Heart left ventricle (tissue), 16 donors: ENCODE measurements around the gene EML6. TPM values are rescaled to one million over a fixed set of nuclear protein-coding genes. Genes with fewer than 3 reads are reported as not detected.

Experiments
- ATAC-seq, 4 donors: fragments of 200-7000 bp; cut with Tn5 transposase; one replicate each; pipeline ENCODE4 v1.9.1; 2020 to 2022; ENCODE audit warnings: moderate library complexity in 4 of 4, mild to moderate bottlenecking in 3 of 4, moderate number of reproducible peaks in 1 of 4
- DNase-seq, 5 donors: peaks; one replicate each; pipeline ENCODE4 v3.0.0-alpha.2; 2020
- H3K27ac ChIP-seq, 12 donors: fragments of 200-600 bp; sonication (generic) in 4 of 12; one replicate each; pipeline versions ENCODE4 v1.5.0 to v1.8.0; 2016 to 2022; ENCODE audit warnings: mild to moderate bottlenecking in 2 of 12
- H3K27me3 ChIP-seq, 9 donors: fragments of 200-600 bp; sonication (generic) in 2 of 9; one replicate each; pipeline versions ENCODE4 v1.5.1 to v1.8.0; 2016 to 2022; ENCODE audit warnings: mild to moderate bottlenecking in 3 of 9
- H3K36me3 ChIP-seq, 9 donors: fragments of 200-600 bp; sonication (generic) in 2 of 9; one replicate each; pipeline versions ENCODE4 v1.5.0 to v1.8.0; 2018 to 2022; ENCODE audit warnings: mild to moderate bottlenecking in 2 of 9
- H3K4me1 ChIP-seq, 12 donors: fragments of 200-600 bp; sonication (generic) in 4 of 12; one replicate each; pipeline versions ENCODE4 v1.5.0 to v1.8.0; 2016 to 2022; ENCODE audit warnings: mild to moderate bottlenecking in 3 of 12
- H3K4me3 ChIP-seq, 12 donors: fragments of 200-600 bp; sonication (generic) in 4 of 12; one replicate each; pipeline versions ENCODE4 v1.5.0 to v1.8.0; 2017 to 2022; ENCODE audit warnings: mild to moderate bottlenecking in 9 of 12, moderate library complexity in 4 of 12
- H3K9me3 ChIP-seq, 12 donors: fragments of 200-600 bp; sonication (generic) in 4 of 12; one replicate each; pipeline versions ENCODE4 v1.5.0 to v1.8.0; 2016 to 2022; ENCODE audit warnings: mild to moderate bottlenecking in 1 of 12
- CTCF ChIP-seq, 12 donors: fragments of 200-600 bp; sonication (generic) in 4 of 12; IDR thresholded peaks; one replicate each; pipeline versions ENCODE4 v1.5.0 to v1.8.0; 2018 to 2022; ENCODE audit warnings: antibody characterized with exemption in 12 of 12, mild to moderate bottlenecking in 5 of 12
- POLR2A ChIP-seq, 2 donors: fragments of 450-650 bp; IDR thresholded peaks; one replicate each; pipeline ENCODE4 v1.6.1; 2017; ENCODE audit warnings: antibody characterized with exemption in 2 of 2, mild to moderate bottlenecking in 2 of 2, moderate library complexity in 2 of 2
- WGBS, 4 donors: extraction: QIAGEN DNeasy Blood & Tissue Kit in 2 of 4; methylation state at CpG; one replicate each; pipeline versions ENCODE4 v1.1.5 to v1.1.7; 2013 to 2018; 5-methylcytosine and 5-hydroxymethylcytosine counted together
- intact Hi-C, 10 donors: fragments of 100-400 bp; cut with DNase I; formaldehyde crosslinking; loops; one replicate each; pipeline versions ENCODE4 v1.11.1 to v1.14.2; 2022
- polyA plus RNA-seq, 2 donors: library from polyadenylated mRNA; stranded (reverse); fragments of 200-250 nt; gene quantifications; one replicate each; pipeline ENCODE4 v1.2.3, GENCODE V29; 2013
- total RNA-seq, 9 donors: library from RNA; depleted of rRNA in 2 of 9; stranded (reverse); fragments of >200 nt in 2 of 9; fragmentation: NEBNext Ultra II Directional in 3 of 9; extraction: Animal tissue kit (Norgen Biotek cat#: 25700) in 3 of 9; gene quantifications; one replicate each; pipeline versions ENCODE4 v1.1.0 to v1.2.4, GENCODE V29; 2016 to 2023
- donor health status: ischemic (EF 13 %, LVEDD 7.1; RV severe dilation, severe dysfunction).
- donor health status: healthy with polysubstance abuse.
- donor health status: DM: no; HTN: yes; CAD: no.
- donor health status: DM: no; HTN: no; CAD: no.
- donor health status: ischemic (EF 25% LVEDD 6.9; RV normal size, moderate dysfunction).
- donor health status: ischemic (EF 25% LVEDD 5.7; RV mildly dilated, moderate dysfunction).
- donor health status: healthy.
- donor health status: DM: yes; HTN: yes; CAD: no.
- donor health status: ischemic (EF 35%, LVEDD 5.7; RV mildly dilated, moderate dysfunction).
- donor health status: nonischemic (EF 11% LVEDD 7.7; RV severe dilation, severe dysfunction).
- donor health status: DM: yes; HTN: yes; CAD: no.
- donor health status: PGD.
- donor health status: ischemic (EF 29% LVEDD 5.4; RV normal size, mild dysfunction).
- donor health status: nonischemic (EF 23%, LVEDD 6.1; RV moderate dilation, normal function).

Gene EML6
- total and polyA plus RNA-seq, 11 donors: 0.08 to 1.2 (median 0.58) TPM

- Histone ChIP-seq H3K27me3 (no peaks in the 10 kb centered on the region), H3K9me3 (no peaks in the 10 kb centered on the region), H3K27ac (peak overlapping the region in 2 of 12 donors; percentile 25 to 63), H3K36me3 (peaks cover 0 to 29% (median 17%) of the 10 kb centered on the region in 9 donors), H3K4me3 (no peak overlapping the region), H3K4me1 (peaks cover 0 to 81% (median 64%) of the 10 kb centered on the region in 12 donors)
- DNase-seq: no peak
- ATAC-seq: no peak
- no peak for TF ChIP-seq POLR2A (IDR thresholded peaks at IDR 0.05)
- TF ChIP-seq CTCF (IDR thresholded peaks at IDR 0.05): no peak
- 58 to 62% (median 61%) methylated on average over 4 of the region's 4 CpGs for WGBS, 4 donors
- intact Hi-C loops: loop anchor here in 1 of 10 donors (5.0 kb wide), 1 partner anchor 68 kb away; no protein-coding TSS in a partner anchor
Measured at GRCh38 chr2:54979321-54980044, 256.0 kb downstream of the EML6 start.

GRCh38 chr2:54981385-54981784 is 257.9 kb downstream of the EML6 start:
- no peak overlapping the region for H3K4me3 ChIP-seq
- peaks cover 0 to 36% (median 26%) of the 10 kb centered on the region in 9 donors for H3K36me3 ChIP-seq
- H3K4me1 ChIP-seq: peaks cover 0 to 74% (median 54%) of the 10 kb centered on the region in 12 donors
- no peaks in the 10 kb centered on the region for H3K9me3 ChIP-seq
- 89 to 98% (median 93%) methylated on average over 2 of the region's 2 CpGs for WGBS, 4 donors
- no peak for ATAC-seq
- no peak overlapping the region for H3K27ac ChIP-seq
- TF ChIP-seq POLR2A (IDR thresholded peaks at IDR 0.05) (no peak), CTCF (IDR thresholded peaks at IDR 0.05) (no peak)
- intact Hi-C loops: no loop called here
- DNase-seq: no peak
- H3K27me3 ChIP-seq: no peaks in the 10 kb centered on the region

GRCh38 chr2:54983345-54984220 is 260.1 kb downstream of the EML6 start:
- peaks cover 0 to 47% (median 36%) of the 10 kb centered on the region in 9 donors for H3K36me3 ChIP-seq
- H3K4me3 ChIP-seq: no peak overlapping the region
- WGBS, 4 donors: 18 to 28% (median 26%) methylated on average over 3 of the region's 3 CpGs
- intact Hi-C loops: no loop called here
- no peak overlapping the region for H3K27ac ChIP-seq
- no peaks in the 10 kb centered on the region for H3K9me3 ChIP-seq
- no peaks in the 10 kb centered on the region for H3K27me3 ChIP-seq
- TF ChIP-seq CTCF (IDR thresholded peaks at IDR 0.05) (no peak), POLR2A (IDR thresholded peaks at IDR 0.05) (no peak)
- ATAC-seq (peak; percentile 61 to 90 (median 76)), DNase-seq (no peak)
- peaks cover 0 to 70% (median 43%) of the 10 kb centered on the region in 12 donors for H3K4me1 ChIP-seq

GRCh38 chr2:54984476-54984875 is 261.0 kb downstream of the EML6 start:
- H3K36me3 ChIP-seq: peaks cover 0 to 47% (median 36%) of the 10 kb centered on the region in 9 donors
- H3K9me3 ChIP-seq: no peaks in the 10 kb centered on the region
- H3K4me1 ChIP-seq: peaks cover 0 to 72% (median 42%) of the 10 kb centered on the region in 12 donors
- H3K4me3 ChIP-seq: no peak overlapping the region
- no peak overlapping the region for H3K27ac ChIP-seq
- TF ChIP-seq CTCF (IDR thresholded peaks at IDR 0.05): no peak
- TF ChIP-seq POLR2A (IDR thresholded peaks at IDR 0.05): no peak
- intact Hi-C loops: no loop called here
- no peaks in the 10 kb centered on the region for H3K27me3 ChIP-seq
- ATAC-seq: no peak
- no peak for DNase-seq
